ENCODE data around the gene PYGO1. TPM values are rescaled to one million over a fixed set of nuclear protein-coding genes. Genes with fewer than 3 reads are reported as not detected.

The PYGO1 gene
- total RNA-seq, 1 experiment from 2014 or later, result 0.83 TPM

DNA sequence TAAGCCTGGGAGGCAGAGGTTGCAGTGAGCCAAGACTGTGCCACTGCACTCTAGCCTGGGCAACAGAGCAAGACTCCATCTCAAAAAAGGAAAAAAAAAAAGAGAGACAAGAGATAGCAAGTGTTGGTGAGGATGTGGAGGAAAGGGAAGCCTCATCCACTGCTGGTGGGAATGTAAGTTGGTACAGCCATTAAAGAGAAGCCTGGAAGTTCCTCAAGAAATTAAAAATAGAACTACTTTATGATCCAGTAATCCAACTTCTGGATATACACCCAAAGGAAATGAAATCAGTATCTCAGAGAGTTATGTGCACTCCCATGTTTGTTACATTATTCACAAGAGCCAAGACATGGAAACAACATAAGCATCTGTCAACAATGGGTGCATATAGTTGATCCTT, 14.9 kb downstream of the PYGO1 start:
- no peak overlapping the region for H4K91ac ChIP-seq (ENCODE audit: insufficient read length, low read depth, low read length)
- no peak overlapping the region for H2BK15ac ChIP-seq (ENCODE audit: low read depth, low read length)
- H2BK5ac ChIP-seq (ENCODE audit: insufficient read length, low read length), result no peak overlapping the region
- no peaks in the 10 kb centered on the region for H4K20me1 ChIP-seq (ENCODE audit: control insufficient read depth, insufficient read depth, insufficient read length)
- no peak for DNase-seq
- no peak overlapping the region for H2BK12ac ChIP-seq (ENCODE audit: insufficient read length, low read depth, low read length)
- no peaks in the 10 kb centered on the region for H3K4me1 Mint-ChIP-seq
- no peak overlapping the region for H2AFZ ChIP-seq (ENCODE audit: low read length)
- no peaks in the 10 kb centered on the region for H3K9me3 ChIP-seq (ENCODE audit: control insufficient read depth, low read depth, low read length)
- no peak overlapping the region for H3K4me2 ChIP-seq (ENCODE audit: insufficient read depth, insufficient read length, low read length)
- no peaks in the 10 kb centered on the region for H3K79me1 ChIP-seq (ENCODE audit: insufficient read depth, low read depth, low read length, poor library complexity, severe bottlenecking)
- TF ChIP-seq, protein P1, sequence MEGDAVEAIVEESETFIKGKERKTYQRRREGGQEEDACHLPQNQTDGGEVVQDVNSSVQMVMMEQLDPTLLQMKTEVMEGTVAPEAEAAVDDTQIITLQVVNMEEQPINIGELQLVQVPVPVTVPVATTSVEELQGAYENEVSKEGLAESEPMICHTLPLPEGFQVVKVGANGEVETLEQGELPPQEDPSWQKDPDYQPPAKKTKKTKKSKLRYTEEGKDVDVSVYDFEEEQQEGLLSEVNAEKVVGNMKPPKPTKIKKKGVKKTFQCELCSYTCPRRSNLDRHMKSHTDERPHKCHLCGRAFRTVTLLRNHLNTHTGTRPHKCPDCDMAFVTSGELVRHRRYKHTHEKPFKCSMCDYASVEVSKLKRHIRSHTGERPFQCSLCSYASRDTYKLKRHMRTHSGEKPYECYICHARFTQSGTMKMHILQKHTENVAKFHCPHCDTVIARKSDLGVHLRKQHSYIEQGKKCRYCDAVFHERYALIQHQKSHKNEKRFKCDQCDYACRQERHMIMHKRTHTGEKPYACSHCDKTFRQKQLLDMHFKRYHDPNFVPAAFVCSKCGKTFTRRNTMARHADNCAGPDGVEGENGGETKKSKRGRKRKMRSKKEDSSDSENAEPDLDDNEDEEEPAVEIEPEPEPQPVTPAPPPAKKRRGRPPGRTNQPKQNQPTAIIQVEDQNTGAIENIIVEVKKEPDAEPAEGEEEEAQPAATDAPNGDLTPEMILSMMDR (conservative IDR thresholded peaks at IDR 0.05), result no peak
- H3K23me2 ChIP-seq (ENCODE audit: insufficient read length, low read depth, low read length, poor library complexity, severe bottlenecking), result no peaks in the 10 kb centered on the region
- H3K27me3 ChIP-seq (ENCODE audit: insufficient read depth, low read length), result no peaks in the 10 kb centered on the region
- H3K27ac ChIP-seq (ENCODE audit: insufficient read length, low read depth, low read length), result no peak overlapping the region
- H3K4ac ChIP-seq (ENCODE audit: low read depth, low read length), result no peak overlapping the region
- H3K56ac ChIP-seq (ENCODE audit: insufficient read length, low read depth, low read length), result no peak overlapping the region
- peaks cover 0 to 8% (median 3%) of the 10 kb centered on the region in 3 experiments; a peak in 4 of 7 replicates for H3K36me3 Mint-ChIP-seq (ENCODE audit: insufficient read depth in 1 of 3, low read depth in 3 of 3)
- no peak overlapping the region for H2AK5ac ChIP-seq (ENCODE audit: insufficient read length, low read length)
- H2BK20ac ChIP-seq (ENCODE audit: low read depth, low read length, poor library complexity, severe bottlenecking), result no peak overlapping the region
- H3K9me3 Mint-ChIP-seq, result peaks cover 4 to 14% of the 10 kb centered on the region in 2 experiments; a peak in 4 of 5 replicates
- no peaks in the 10 kb centered on the region for H3K4me1 ChIP-seq (ENCODE audit: insufficient read depth, low read length)
- H3K14ac ChIP-seq (ENCODE audit: insufficient read depth, low read length), result no peak overlapping the region
- no peak overlapping the region for H3K4me3 Mint-ChIP-seq
- no peak overlapping the region for H4K8ac ChIP-seq (replicated peaks; ENCODE audit: insufficient read length, low read depth, low read length)
- no peak overlapping the region for H4K5ac ChIP-seq (ENCODE audit: insufficient read length, low read depth, low read length)
- no peak overlapping the region for H3T11ph ChIP-seq (ENCODE audit: low read length)
- H3K27me3 Mint-ChIP-seq (ENCODE audit: low read depth), result no peaks in the 10 kb centered on the region; the same call in 1 of the 2 replicates
- H3K79me2 ChIP-seq (ENCODE audit: insufficient read depth, low read length), result no peaks in the 10 kb centered on the region
- H3K23ac ChIP-seq (ENCODE audit: insufficient read length, low read depth, low read length), result no peak overlapping the region
- H3K18ac ChIP-seq (ENCODE audit: insufficient read length, low read depth, low read length), result no peak overlapping the region
- no peak overlapping the region for H3K9ac ChIP-seq (ENCODE audit: extremely low read depth, insufficient read length, low read length)
- H2BK120ac ChIP-seq (ENCODE audit: low read depth, low read length, poor library complexity, severe bottlenecking), result no peak overlapping the region
- H3K27ac Mint-ChIP-seq, result no peak overlapping the region
